Spinal cord (tissue), 10 donors: ENCODE data around the gene SIN3A. TPM values are rescaled to one million over a fixed set of nuclear protein-coding genes. Genes with fewer than 3 reads are reported as not detected.

ENCODE experiments used
- DNase-seq, 6 donors: peaks; one replicate each; pipeline versions ENCODE4 v3.0.0 to v3.0.0-alpha.2; 2013 to 2015; ENCODE audit warnings: low spot score in 6 of 6, low read depth in 4 of 6
- H3K27ac ChIP-seq: one replicate; pipeline ENCODE4 v1.5.1; 2013; ENCODE audit warnings: low read depth, low read length, control low read depth
- H3K27me3 ChIP-seq: one replicate; pipeline ENCODE4 v1.6.1; 2013; ENCODE audit warnings: low read length; ENCODE audit not compliant: control insufficient read depth, insufficient read depth
- H3K36me3 ChIP-seq: one replicate; pipeline ENCODE4 v1.6.1; 2013; ENCODE audit warnings: low read length; ENCODE audit not compliant: control insufficient read depth, insufficient read depth
- H3K4me1 ChIP-seq: one replicate; pipeline ENCODE4 v1.6.1; 2013; ENCODE audit warnings: low read length; ENCODE audit not compliant: control insufficient read depth, insufficient read depth
- H3K4me3 ChIP-seq: one replicate; pipeline ENCODE4 v1.5.1; 2013; ENCODE audit warnings: low read depth, low read length, control low read depth
- H3K9me3 ChIP-seq: one replicate; pipeline ENCODE4 v1.6.1; 2013; ENCODE audit warnings: low read length; ENCODE audit not compliant: control insufficient read depth, insufficient read depth
- WGBS: methylation state at CpG from one replicate; pipeline ENCODE4 v1.1.5; 2013; ENCODE audit warnings: missing lambda C conversion rate; ENCODE audit not compliant: insufficient coverage; 5-methylcytosine and 5-hydroxymethylcytosine counted together
- polyA plus RNA-seq, 2 donors: library from polyadenylated mRNA; unstranded; fragments of 120-200 nt; gene quantifications; one replicate each; pipeline ENCODE4 v1.2.1, GENCODE V29; 2013; ENCODE audit not compliant: insufficient read length in 2 of 2
- total RNA-seq, 2 donors: library from RNA; depleted of rRNA in 1 of 2; stranded (reverse); fragments of 120-200 nt in 1 of 2; fragments of >200 nt in 1 of 2; gene quantifications; one replicate each; pipeline versions ENCODE4 v1.2.3 to v1.2.4, GENCODE V29; 2013 to 2014
- donor health status: healthy.

SIN3A gene
- total and polyA plus RNA-seq, 4 donors = 32.6 to 40.6 (median 36.1) TPM

GRCh38 chr15:75368689-75369239 lies 82.7 kb downstream of the SIN3A start:
- H3K36me3 ChIP-seq = peaks cover 39% of the 10 kb centered on the region
- peaks cover 24% of the 10 kb centered on the region for H3K4me1 ChIP-seq
- no peaks in the 10 kb centered on the region for H3K9me3 ChIP-seq
- WGBS = under 1% methylated on average over 13 of the region's 23 CpGs
- peak overlapping the region; percentile 92 for H3K4me3 ChIP-seq
- no peak for DNase-seq
- H3K27ac ChIP-seq = peak overlapping the region; percentile 94
- no peaks in the 10 kb centered on the region for H3K27me3 ChIP-seq

- H3K9me3 ChIP-seq = no peaks in the 10 kb centered on the region
- no peaks in the 10 kb centered on the region for H3K27me3 ChIP-seq
- H3K36me3 ChIP-seq = peaks cover 46% of the 10 kb centered on the region
- WGBS = under 1% methylated on average over 67 of the region's 67 CpGs
- H3K4me1 ChIP-seq = peaks cover 24% of the 10 kb centered on the region
- H3K4me3 ChIP-seq = peak within 1 kb of the TSS; percentile 92
- peak in 5 of 6 donors; percentile 68 to 95 (median 79) for DNase-seq
- peak within 1 kb of the TSS; percentile 94 for H3K27ac ChIP-seq
These were observed 83.4 kb downstream of the SIN3A start, which contains the start of gene MAN2C1 for GRCh38 chr15:75367913-75368688. MAN2C1 (minus strand) TSS chr15:75368607; CDS start chr15:75368583, 24 bp downstream.

- Histone ChIP-seq H3K4me1 (peaks cover 24% of the 10 kb centered on the region), H3K4me3 (peak overlapping the region; percentile 92), H3K27ac (peak overlapping the region; percentile 94), H3K27me3 (no peaks in the 10 kb centered on the region), H3K9me3 (no peaks in the 10 kb centered on the region), H3K36me3 (peaks cover 50% of the 10 kb centered on the region)
- DNase-seq = no peak
- WGBS = 45% methylated on average over 7 of the region's 7 CpGs
These were observed 84.0 kb downstream of the SIN3A start for GRCh38 chr15:75367406-75367912.

GRCh38 chr15:75367006-75367405 lies 84.5 kb downstream of the SIN3A start:
- Histone ChIP-seq H3K4me3 (no peak overlapping the region), H3K4me1 (peaks cover 24% of the 10 kb centered on the region), H3K9me3 (no peaks in the 10 kb centered on the region), H3K27me3 (no peaks in the 10 kb centered on the region), H3K36me3 (peaks cover 53% of the 10 kb centered on the region), H3K27ac (no peak overlapping the region)
- DNase-seq = no peak

GRCh38 chr15:75366163-75366562 lies 85.3 kb downstream of the SIN3A start:
- H3K9me3 ChIP-seq = no peaks in the 10 kb centered on the region
- no peak overlapping the region for H3K4me3 ChIP-seq
- H3K4me1 ChIP-seq = peaks cover 24% of the 10 kb centered on the region
- no peak overlapping the region for H3K27ac ChIP-seq
- DNase-seq = no peak
- no peaks in the 10 kb centered on the region for H3K27me3 ChIP-seq
- H3K36me3 ChIP-seq = peaks cover 54% of the 10 kb centered on the region
- 100% methylated on average over 1 of the region's 3 CpGs for WGBS

GRCh38 chr15:75364881-75365280 lies 86.6 kb downstream of the SIN3A start:
- 98% methylated on average over 5 of the region's 6 CpGs for WGBS
- H3K36me3 ChIP-seq = peaks cover 65% of the 10 kb centered on the region

GRCh38 chr15:75363786-75364185 lies 87.7 kb downstream of the SIN3A start:
- DNase-seq = no peak
- no peak overlapping the region for H3K4me3 ChIP-seq
- 96% methylated on average over 9 of the region's 9 CpGs for WGBS
- H3K9me3 ChIP-seq = no peaks in the 10 kb centered on the region
- H3K36me3 ChIP-seq = peaks cover 76% of the 10 kb centered on the region
- peaks cover 16% of the 10 kb centered on the region for H3K4me1 ChIP-seq
- H3K27ac ChIP-seq = no peak overlapping the region
- no peaks in the 10 kb centered on the region for H3K27me3 ChIP-seq

More at GRCh38 chr15:75364881-75365280, 86.6 kb downstream of the SIN3A start:
- Histone ChIP-seq H3K4me1 (peaks cover 23% of the 10 kb centered on the region), H3K27me3 (no peaks in the 10 kb centered on the region), H3K27ac (no peak overlapping the region), H3K9me3 (no peaks in the 10 kb centered on the region), H3K4me3 (no peak overlapping the region)
- no peak for DNase-seq

GRCh38 chr15:75362642-75363249 lies 88.7 kb downstream of the SIN3A start:
- Histone ChIP-seq H3K27ac (no peak overlapping the region), H3K9me3 (no peaks in the 10 kb centered on the region)
- 91% methylated on average over 7 of the region's 7 CpGs for WGBS

GRCh38 chr15:75361989-75362641 lies 89.4 kb downstream of the SIN3A start:
- whole genome bisulfite sequencing = 91% methylated on average over 13 of the region's 13 CpGs
- no peak overlapping the region for H3K27ac ChIP-seq
- H3K9me3 ChIP-seq = no peaks in the 10 kb centered on the region
- peaks cover 85% of the 10 kb centered on the region for H3K36me3 ChIP-seq
- no peaks in the 10 kb centered on the region for H3K27me3 ChIP-seq
- no peak overlapping the region for H3K4me3 ChIP-seq
- no peak for DNase-seq
- H3K4me1 ChIP-seq = no peaks in the 10 kb centered on the region

More at GRCh38 chr15:75362642-75363249, 88.7 kb downstream of the SIN3A start:
- Histone ChIP-seq H3K27me3 (no peaks in the 10 kb centered on the region), H3K4me3 (no peak overlapping the region), H3K36me3 (peaks cover 85% of the 10 kb centered on the region), H3K4me1 (peaks cover 6% of the 10 kb centered on the region)
- DNase-seq = no peak
